ENCODE results near the gene ART4.

DNA sequence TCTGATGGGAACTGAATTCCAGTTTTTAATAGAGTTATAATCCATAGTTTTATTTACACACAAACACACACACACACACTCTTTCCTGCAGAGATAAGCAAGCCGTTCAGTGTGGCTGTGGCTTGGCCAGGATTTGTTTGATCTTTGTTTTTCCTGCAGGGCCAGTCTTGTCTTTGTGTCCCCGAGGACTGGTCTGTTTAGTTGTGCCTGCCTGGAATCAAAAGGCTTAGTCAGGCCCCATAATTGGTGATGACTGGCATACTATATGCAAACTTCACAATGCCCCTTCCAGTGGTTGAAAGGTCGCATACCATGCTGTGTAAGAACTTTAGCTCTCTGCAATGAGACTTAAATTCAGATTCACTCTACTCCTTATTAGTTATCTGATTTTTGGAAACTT lies 66.1 kb downstream of the ART4 start:
- TF ChIP-seq REST (IDR thresholded peaks at IDR 0.05) (no peak), TAF1 (conservative IDR thresholded peaks at IDR 0.05) (no peak), MAX (IDR thresholded peaks at IDR 0.05) (no peak), NR2F2 (IDR thresholded peaks at IDR 0.05) (no peak), JUND (IDR thresholded peaks at IDR 0.05) (no peak), EGR1 (IDR thresholded peaks at IDR 0.05; ENCODE audit: low read depth in 2 of 2) (no peak), GABPA (IDR thresholded peaks at IDR 0.05 in 1 of 2, conservative IDR thresholded peaks at IDR 0.05 in 1 of 2) (no peak), RAD21 (IDR thresholded peaks at IDR 0.05) (no peak), YY1 (IDR thresholded peaks at IDR 0.05) (no peak)
- TF ChIP-seq, protein P1, sequence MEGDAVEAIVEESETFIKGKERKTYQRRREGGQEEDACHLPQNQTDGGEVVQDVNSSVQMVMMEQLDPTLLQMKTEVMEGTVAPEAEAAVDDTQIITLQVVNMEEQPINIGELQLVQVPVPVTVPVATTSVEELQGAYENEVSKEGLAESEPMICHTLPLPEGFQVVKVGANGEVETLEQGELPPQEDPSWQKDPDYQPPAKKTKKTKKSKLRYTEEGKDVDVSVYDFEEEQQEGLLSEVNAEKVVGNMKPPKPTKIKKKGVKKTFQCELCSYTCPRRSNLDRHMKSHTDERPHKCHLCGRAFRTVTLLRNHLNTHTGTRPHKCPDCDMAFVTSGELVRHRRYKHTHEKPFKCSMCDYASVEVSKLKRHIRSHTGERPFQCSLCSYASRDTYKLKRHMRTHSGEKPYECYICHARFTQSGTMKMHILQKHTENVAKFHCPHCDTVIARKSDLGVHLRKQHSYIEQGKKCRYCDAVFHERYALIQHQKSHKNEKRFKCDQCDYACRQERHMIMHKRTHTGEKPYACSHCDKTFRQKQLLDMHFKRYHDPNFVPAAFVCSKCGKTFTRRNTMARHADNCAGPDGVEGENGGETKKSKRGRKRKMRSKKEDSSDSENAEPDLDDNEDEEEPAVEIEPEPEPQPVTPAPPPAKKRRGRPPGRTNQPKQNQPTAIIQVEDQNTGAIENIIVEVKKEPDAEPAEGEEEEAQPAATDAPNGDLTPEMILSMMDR (IDR thresholded peaks at IDR 0.05; ENCODE audit: low read depth, low read length, missing input control) = no peak
